ENCODE results near the gene POLRMT.

Gene POLRMT

DNA sequence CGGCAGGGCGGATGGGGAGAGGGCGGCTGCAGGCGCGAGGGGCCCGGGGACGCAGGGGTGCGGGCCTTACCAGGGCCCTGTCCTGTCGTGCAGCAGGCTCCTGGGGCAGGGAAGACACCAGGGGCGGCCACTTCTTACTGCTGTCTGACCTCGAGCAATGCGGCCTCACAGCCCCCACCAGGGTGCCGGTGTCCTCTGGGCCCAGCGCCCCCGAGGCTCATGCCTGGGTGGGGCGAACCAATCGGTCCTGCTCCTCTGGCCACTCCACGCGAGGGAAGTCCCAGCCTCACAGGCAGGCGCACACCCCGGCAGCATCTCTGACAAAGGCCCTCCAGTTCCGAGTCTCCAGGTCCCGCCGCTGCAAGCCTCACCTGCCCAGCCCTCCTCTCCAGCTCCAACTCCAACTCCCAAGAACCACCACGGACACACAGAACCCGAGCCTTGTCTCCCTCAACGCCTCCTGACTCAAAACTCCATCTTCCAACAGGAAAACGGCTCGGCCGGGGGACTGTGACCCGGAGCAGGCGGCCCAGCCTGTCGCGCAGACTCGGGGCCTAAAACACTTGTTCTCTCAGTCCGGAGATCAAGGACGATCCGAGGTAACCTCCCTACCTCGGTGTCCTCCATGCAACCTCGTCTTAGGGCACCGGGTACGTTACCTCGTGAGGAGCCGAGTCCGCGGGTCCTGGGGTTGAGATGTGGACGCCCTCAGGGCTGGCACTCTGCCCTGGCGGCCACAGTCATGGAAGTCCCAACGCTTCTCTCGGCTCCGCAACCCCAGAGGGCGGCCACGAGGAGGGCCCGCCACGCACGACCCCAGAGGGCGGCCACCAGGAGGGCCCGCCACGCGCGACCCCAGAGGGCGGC is 12.8 kb upstream of the POLRMT start:
- TF ChIP-seq, protein P1, sequence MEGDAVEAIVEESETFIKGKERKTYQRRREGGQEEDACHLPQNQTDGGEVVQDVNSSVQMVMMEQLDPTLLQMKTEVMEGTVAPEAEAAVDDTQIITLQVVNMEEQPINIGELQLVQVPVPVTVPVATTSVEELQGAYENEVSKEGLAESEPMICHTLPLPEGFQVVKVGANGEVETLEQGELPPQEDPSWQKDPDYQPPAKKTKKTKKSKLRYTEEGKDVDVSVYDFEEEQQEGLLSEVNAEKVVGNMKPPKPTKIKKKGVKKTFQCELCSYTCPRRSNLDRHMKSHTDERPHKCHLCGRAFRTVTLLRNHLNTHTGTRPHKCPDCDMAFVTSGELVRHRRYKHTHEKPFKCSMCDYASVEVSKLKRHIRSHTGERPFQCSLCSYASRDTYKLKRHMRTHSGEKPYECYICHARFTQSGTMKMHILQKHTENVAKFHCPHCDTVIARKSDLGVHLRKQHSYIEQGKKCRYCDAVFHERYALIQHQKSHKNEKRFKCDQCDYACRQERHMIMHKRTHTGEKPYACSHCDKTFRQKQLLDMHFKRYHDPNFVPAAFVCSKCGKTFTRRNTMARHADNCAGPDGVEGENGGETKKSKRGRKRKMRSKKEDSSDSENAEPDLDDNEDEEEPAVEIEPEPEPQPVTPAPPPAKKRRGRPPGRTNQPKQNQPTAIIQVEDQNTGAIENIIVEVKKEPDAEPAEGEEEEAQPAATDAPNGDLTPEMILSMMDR (IDR thresholded peaks at IDR 0.05) = no peak
- no peaks in the 10 kb centered on the region for H3K4me1 ChIP-seq
- H3K9me3 ChIP-seq (ENCODE audit: control insufficient read depth, low read length) = no peaks in the 10 kb centered on the region
- H3K36me3 ChIP-seq (ENCODE audit: control insufficient read depth, insufficient read depth, low read length) = no peaks in the 10 kb centered on the region
- H3K79me2 ChIP-seq = no peaks in the 10 kb centered on the region
- H3K27ac ChIP-seq = no peak overlapping the region
- no peak overlapping the region for H2AFZ ChIP-seq
- H3K27me3 ChIP-seq (ENCODE audit: control insufficient read depth, insufficient read depth, low read length) = no peaks in the 10 kb centered on the region
- H3K4me3 ChIP-seq (ENCODE audit: low read depth, low read length) = no peak overlapping the region
- H3K9ac ChIP-seq = no peak overlapping the region
- H3K4me2 ChIP-seq (ENCODE audit: low read length) = no peak overlapping the region

GRCh38 chr19:644789-645188 is 11.5 kb upstream of the POLRMT start:
- Histone ChIP-seq H3K4me2 (ENCODE audit: low read length) (no peak overlapping the region), H3K4me3 (ENCODE audit: low read depth, low read length) (no peak overlapping the region), H3K9me3 (ENCODE audit: control insufficient read depth, low read length) (no peaks in the 10 kb centered on the region), H3K4me1 (no peaks in the 10 kb centered on the region), H3K79me2 (no peaks in the 10 kb centered on the region), H3K9ac (no peak overlapping the region), H2AFZ (no peak overlapping the region), H3K27me3 (ENCODE audit: control insufficient read depth, insufficient read depth, low read length) (no peaks in the 10 kb centered on the region), H3K36me3 (ENCODE audit: control insufficient read depth, insufficient read depth, low read length) (no peaks in the 10 kb centered on the region), H3K27ac (no peak overlapping the region)
- TF ChIP-seq, protein P1 (IDR thresholded peaks at IDR 0.05) = no peak

GRCh38 chr19:644363-644762 is 11.0 kb upstream of the POLRMT start:
- H3K27me3 ChIP-seq (ENCODE audit: control insufficient read depth, insufficient read depth, low read length) = no peaks in the 10 kb centered on the region
- H3K79me2 ChIP-seq = no peaks in the 10 kb centered on the region
- H3K4me1 ChIP-seq = no peaks in the 10 kb centered on the region
- H3K36me3 ChIP-seq (ENCODE audit: control insufficient read depth, insufficient read depth, low read length) = no peaks in the 10 kb centered on the region
- H3K9me3 ChIP-seq (ENCODE audit: control insufficient read depth, low read length) = no peaks in the 10 kb centered on the region
- H3K4me2 ChIP-seq (ENCODE audit: low read length) = no peak overlapping the region
- H3K4me3 ChIP-seq (ENCODE audit: low read depth, low read length) = no peak overlapping the region
- TF ChIP-seq, protein P1 (IDR thresholded peaks at IDR 0.05) = no peak
- H3K9ac ChIP-seq = no peak overlapping the region
- H3K27ac ChIP-seq = no peak overlapping the region
- H2AFZ ChIP-seq = no peak overlapping the region

DNA sequence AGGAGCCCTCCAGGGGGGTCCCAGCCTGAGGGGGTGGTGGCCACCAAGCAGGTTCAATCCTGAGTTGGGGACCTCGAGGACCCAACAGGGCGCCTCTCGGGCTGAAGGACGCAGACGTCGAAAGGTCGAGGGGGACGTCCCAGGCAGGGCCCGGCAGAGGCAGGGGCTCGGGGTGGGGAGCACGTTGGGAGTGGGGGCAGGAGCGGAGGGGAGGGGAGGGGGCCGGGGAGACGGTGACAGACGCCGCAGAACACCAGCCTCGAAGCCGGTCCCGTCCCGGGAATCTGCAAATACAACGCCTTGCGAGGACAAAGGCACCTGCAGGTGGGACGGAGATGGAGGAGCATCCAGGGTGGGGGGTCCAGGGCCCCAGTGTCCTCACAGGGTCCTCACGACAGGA is 10.4 kb upstream of the POLRMT start:
- Histone ChIP-seq H3K36me3 (ENCODE audit: control insufficient read depth, insufficient read depth, low read length) (no peaks in the 10 kb centered on the region), H3K9ac (no peak overlapping the region), H3K9me3 (ENCODE audit: control insufficient read depth, low read length) (no peaks in the 10 kb centered on the region), H3K4me2 (ENCODE audit: low read length) (no peak overlapping the region), H3K4me3 (ENCODE audit: low read depth, low read length) (no peak overlapping the region), H3K27me3 (ENCODE audit: control insufficient read depth, insufficient read depth, low read length) (no peaks in the 10 kb centered on the region), H3K4me1 (no peaks in the 10 kb centered on the region), H3K27ac (no peak overlapping the region), H3K79me2 (no peaks in the 10 kb centered on the region), H2AFZ (no peak overlapping the region)
- TF ChIP-seq, protein P1 (IDR thresholded peaks at IDR 0.05) = no peak
